ENCODE results near the gene PATJ. TPM values are rescaled to one million over a fixed set of nuclear protein-coding genes. Genes with fewer than 3 reads are reported as not detected.

Gene PATJ
- total and polyA plus RNA-seq, 2 experiments from 2014 or later = 35.3 to 68.4 TPM

GRCh38 chr1:61887931-61888564 is 145.8 kb downstream of the PATJ start:
- ATAC-seq = no peak
- Histone ChIP-seq H3K79me2 (replicated peaks; ENCODE audit: insufficient read depth) (no peaks in the 10 kb centered on the region), H3K4me2 (no peak overlapping the region), H3K4me1 (ENCODE audit: insufficient read depth) (0 out of 2 replicates have a peak, but pooled peaks cover 16% of the 10 kb centered on the region), H3K4me3 (no peak overlapping the region), H3K9me2 (ENCODE audit: insufficient read depth) (no peaks in the 10 kb centered on the region), H3K27me3 (ENCODE audit: insufficient read depth) (no peaks in the 10 kb centered on the region), H4K20me1 (replicated peaks; ENCODE audit: insufficient read depth) (0 out of 2 replicates have a peak, but pooled peaks cover 4% of the 10 kb centered on the region), H3K36me3 (ENCODE audit: insufficient read depth) (peaks cover 9% of the 10 kb centered on the region), H3K27ac (ENCODE audit: low read depth) (no peak overlapping the region), H2AFZ (no peak overlapping the region), H3F3A (replicated peaks; ENCODE audit: low read depth) (no peaks in the 10 kb centered on the region)
- H3K9me3 Mint-ChIP-seq = no peaks in the 10 kb centered on the region
- H3K27me3 Mint-ChIP-seq (ENCODE audit: insufficient read depth, low read depth, poor library complexity) = peaks cover 4% of the 10 kb centered on the region
- peaks cover 9% of the 10 kb centered on the region for H3K4me1 Mint-ChIP-seq
- H3K27ac Mint-ChIP-seq = no peak overlapping the region
- no peak for TF ChIP-seq STAT1 (IDR thresholded peaks at IDR 0.05; ENCODE audit: unreplicated experiment)
- no peak for TF ChIP-seq POLR2AphosphoS5 (IDR thresholded peaks at IDR 0.05; ENCODE audit: low read depth)
- TF ChIP-seq ZNF331 (CRISPR knock-in tag; IDR thresholded peaks at IDR 0.05; ENCODE audit: low read depth) = no peak
- no peak for TF ChIP-seq EZH2phosphoT487 (IDR thresholded peaks at IDR 0.05; ENCODE audit: unreplicated experiment)
- TF ChIP-seq CTCF (conservative IDR thresholded peaks at IDR 0.05; ENCODE audit: low read depth in 2 of 2) = no peak
- TF ChIP-seq REST (IDR thresholded peaks at IDR 0.05; ENCODE audit: unreplicated experiment) = no peak
- no peak for TF ChIP-seq CREB1 (CRISPR knock-in tag; IDR thresholded peaks at IDR 0.05; ENCODE audit: low read depth)
- no peak for TF ChIP-seq ETS1 (IDR thresholded peaks at IDR 0.05)
- TF ChIP-seq ZNF462 (CRISPR knock-in tag; IDR thresholded peaks at IDR 0.05) = no peak
- no peak for TF ChIP-seq NANOG (IDR thresholded peaks at IDR 0.05; ENCODE audit: borderline replicate concordance)
- no peak for TF ChIP-seq ZNF114 (CRISPR knock-in tag; IDR thresholded peaks at IDR 0.05)
- TF ChIP-seq EZH2 (IDR thresholded peaks at IDR 0.05; ENCODE audit: low read depth, unreplicated experiment) = no peak
- no peak for TF ChIP-seq JUNB (IDR thresholded peaks at IDR 0.05; ENCODE audit: unreplicated experiment)
- H3K36me3 Mint-ChIP-seq (ENCODE audit: low read depth) = peaks cover 29% of the 10 kb centered on the region
- H3K4me3 Mint-ChIP-seq = no peak overlapping the region
- DNase-seq (ENCODE audit: low spot score) = no peak
